Retinal pigment epithelial cell (primary cell): Measurements from ENCODE around the gene RALGPS2.

Source experiments
- DNase-seq: peaks from one replicate; pipeline ENCODE4 v3.0.0-alpha.2; 2010; ENCODE audit warnings: low read depth
- H3K4me3 ChIP-seq: 2 replicates; pipeline ENCODE4 v1.5.1; 2011; ENCODE audit warnings: mild to moderate bottlenecking, low read length, control low read depth, moderate library complexity
- CTCF ChIP-seq: conservative IDR thresholded peaks from 2 replicates; pipeline ENCODE4 v1.5.1; 2011; ENCODE audit warnings: low read depth, low read length, control low read depth, inconsistent platforms

RALGPS2 gene

GRCh38 chr1:178895928-178896327, 170.9 kb downstream of the RALGPS2 start:
- no peak for TF ChIP-seq CTCF

GRCh38 chr1:178898401-178898800, 173.4 kb downstream of the RALGPS2 start:
- no peak for TF ChIP-seq CTCF
- DNase-seq = no peak
- H3K4me3 ChIP-seq = no peak overlapping the region

More at GRCh38 chr1:178895928-178896327, 170.9 kb downstream of the RALGPS2 start:
- no peak for DNase-seq
- H3K4me3 ChIP-seq = no peak overlapping the region

DNA sequence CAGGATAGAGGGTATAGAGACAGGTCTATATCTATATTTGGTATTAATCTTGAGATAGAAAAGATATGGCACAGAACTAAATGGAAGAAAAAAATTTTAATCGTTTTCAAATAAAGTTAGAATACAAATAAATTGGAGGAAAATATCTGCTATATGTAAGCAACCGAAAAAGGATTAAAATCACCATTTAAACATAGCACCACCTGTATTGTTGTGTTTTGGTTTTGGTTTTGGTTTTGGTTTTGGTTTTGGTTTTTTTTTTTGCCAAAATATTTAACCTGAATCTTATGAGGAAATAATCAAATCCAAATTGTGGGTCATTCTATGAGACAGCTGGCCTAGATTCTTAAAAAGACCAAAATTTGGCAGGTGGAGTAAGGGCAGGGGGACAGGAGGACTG, 174.4 kb downstream of the RALGPS2 start:
- TF ChIP-seq CTCF = no peak
- no peak overlapping the region for H3K4me3 ChIP-seq
- no peak for DNase-seq

- DNase-seq = no peak
- no peak for TF ChIP-seq CTCF
These were observed 176.6 kb downstream of the RALGPS2 start for GRCh38 chr1:178901482-178902125.

DNA sequence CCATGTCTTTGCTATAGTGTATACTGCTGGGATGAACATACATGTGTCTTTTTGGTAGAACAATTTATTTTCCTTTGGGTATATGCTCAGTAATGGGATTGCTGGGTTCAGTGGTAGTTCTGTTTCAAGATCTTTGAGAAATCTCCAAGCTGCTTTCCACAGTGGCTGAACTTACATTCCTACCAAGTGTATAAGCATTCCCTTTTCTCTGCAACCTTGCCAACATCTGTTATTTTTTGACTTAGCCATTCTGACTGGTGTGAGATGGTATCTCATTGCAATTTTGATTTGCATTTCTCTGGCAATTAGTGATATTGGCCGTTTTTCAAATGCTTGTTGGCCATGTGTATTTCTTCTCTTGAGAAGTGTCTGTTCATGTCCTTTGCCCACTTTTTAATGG, 183.3 kb downstream of the RALGPS2 start:
- DNase-seq = no peak
- H3K4me3 ChIP-seq = no peak overlapping the region
- no peak for TF ChIP-seq CTCF

More at GRCh38 chr1:178901482-178902125, 176.6 kb downstream of the RALGPS2 start:
- no peak overlapping the region for H3K4me3 ChIP-seq

GRCh38 chr1:178910023-178910422, 185.0 kb downstream of the RALGPS2 start:
- DNase-seq = no peak
- no peak for TF ChIP-seq CTCF
- H3K4me3 ChIP-seq = no peak overlapping the region

DNA sequence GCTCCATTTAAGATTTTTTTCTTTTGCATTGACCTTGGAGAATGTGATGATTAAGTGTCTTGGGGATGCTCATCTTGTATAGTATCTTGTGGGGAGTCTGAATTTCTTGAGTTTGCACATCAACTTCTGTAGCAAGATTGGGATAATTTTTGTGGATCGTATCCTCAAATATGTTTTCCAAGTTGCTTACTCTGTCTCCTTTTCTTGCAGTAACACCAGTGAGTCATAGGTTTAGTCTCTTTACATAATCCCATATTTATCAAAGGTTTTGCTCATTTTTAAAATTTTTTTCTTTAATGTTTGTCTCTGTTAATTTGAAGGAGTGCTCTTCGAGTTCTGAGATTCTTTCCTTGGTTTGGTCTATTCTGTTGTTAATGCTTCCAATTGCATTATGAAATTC, 187.6 kb downstream of the RALGPS2 start:
- no peak for TF ChIP-seq CTCF
- H3K4me3 ChIP-seq = no peak overlapping the region
- peak; percentile 2 for DNase-seq
